Melanocyte of skin (primary cell): ENCODE data around the gene PEX11A. TPM values are rescaled to one million over a fixed set of nuclear protein-coding genes. Genes with fewer than 3 reads are reported as not detected.

ENCODE experiments used
- small RNA-seq, 2 donors: library from RNA; depleted of rRNA; stranded (forward); fragments of <200 nt; gene quantifications; one replicate each; pipeline ENCODE3, GENCODE V24; 2012
- total RNA-seq, 2 donors: library from RNA; depleted of rRNA; stranded (reverse); fragments of >200 nt; gene quantifications; 2 replicates each; pipeline ENCODE4 v1.2.3, GENCODE V29; 2012

The PEX11A gene, protein sequence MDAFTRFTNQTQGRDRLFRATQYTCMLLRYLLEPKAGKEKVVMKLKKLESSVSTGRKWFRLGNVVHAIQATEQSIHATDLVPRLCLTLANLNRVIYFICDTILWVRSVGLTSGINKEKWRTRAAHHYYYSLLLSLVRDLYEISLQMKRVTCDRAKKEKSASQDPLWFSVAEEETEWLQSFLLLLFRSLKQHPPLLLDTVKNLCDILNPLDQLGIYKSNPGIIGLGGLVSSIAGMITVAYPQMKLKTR
- total RNA-seq: 1 to 10 TPM; 6.3 to 6.9 TPM

DNA sequence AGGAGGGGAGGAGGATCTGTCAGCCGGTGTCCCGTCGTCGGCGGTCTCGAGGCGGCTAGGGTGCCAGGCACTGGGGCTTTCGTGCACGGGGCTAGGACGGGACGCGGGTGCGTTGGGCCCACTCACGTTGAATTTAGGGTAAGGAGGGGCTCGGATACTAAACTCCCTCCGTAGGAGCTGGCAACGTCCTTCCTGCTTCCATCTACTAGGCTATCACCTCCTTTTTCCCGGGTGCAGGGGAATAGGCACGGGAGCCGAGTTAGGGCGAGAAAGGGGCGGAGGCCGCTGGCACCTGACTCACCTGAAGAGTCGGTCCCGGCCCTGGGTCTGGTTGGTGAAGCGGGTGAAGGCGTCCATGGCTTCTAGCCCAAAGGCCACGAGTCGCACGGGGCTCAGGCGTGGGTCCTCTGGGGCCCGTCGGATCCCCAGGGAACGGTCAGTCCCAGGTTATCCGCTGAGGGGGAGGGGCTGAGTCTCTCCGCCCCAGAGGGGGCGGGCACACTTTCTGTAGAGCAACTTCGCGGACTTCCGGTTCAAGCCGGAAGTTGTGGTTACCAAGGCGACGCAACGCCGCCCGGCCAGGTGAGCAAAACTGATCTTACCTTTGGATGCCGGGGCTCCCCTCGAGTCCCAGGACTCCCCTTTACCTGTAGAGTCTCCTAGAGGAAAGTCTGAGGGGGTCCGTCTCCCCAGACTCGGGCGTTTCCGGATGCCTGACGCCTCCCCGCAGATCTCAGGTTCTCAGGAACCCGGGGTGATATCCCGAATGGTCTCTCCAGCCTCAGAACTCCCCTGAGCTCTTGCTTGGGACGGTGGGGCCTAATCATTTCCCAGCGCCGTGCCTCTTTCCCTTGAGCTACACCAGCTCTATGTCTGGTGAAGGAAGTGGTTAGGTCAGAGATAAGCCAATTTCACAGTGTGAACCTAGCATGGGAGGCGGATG, at the start of gene PEX11A, which contains the start of gene WDR93:
TSS of gene PEX11A (minus strand) at position 479 of the 943 bp plus-strand sequence. CDS start at position 357, 122 bp downstream.
TSS of gene WDR93 (plus strand) at position 536 of the 943 bp plus-strand sequence. CDS start 10,936 bp downstream, outside the sequence.

DNA sequence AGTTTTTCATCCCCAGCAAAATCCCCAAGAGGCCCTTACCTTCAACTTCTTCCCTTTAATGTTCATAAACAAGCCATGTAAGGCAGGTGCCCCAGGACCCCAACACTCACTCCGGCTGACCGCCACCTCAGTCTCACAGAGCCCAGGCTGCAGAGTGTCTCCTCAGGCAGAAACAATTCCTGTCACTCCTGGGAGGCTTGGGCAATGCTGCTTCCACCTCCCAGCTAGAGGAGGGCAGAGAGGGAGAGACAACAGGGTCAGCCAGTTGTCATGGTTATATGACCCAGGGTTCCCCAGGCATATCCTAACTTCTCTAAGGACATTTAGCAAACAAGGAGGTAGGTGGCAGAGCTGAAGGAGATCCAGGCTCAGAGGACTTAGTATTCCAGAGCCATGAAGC, 11.3 kb downstream of the PEX11A start, which contains the start of gene PLIN1:
TSS of gene PLIN1 (minus strand) at position 156 of the 400 bp plus-strand sequence. CDS start 1,878 bp downstream, outside the sequence.

DNA sequence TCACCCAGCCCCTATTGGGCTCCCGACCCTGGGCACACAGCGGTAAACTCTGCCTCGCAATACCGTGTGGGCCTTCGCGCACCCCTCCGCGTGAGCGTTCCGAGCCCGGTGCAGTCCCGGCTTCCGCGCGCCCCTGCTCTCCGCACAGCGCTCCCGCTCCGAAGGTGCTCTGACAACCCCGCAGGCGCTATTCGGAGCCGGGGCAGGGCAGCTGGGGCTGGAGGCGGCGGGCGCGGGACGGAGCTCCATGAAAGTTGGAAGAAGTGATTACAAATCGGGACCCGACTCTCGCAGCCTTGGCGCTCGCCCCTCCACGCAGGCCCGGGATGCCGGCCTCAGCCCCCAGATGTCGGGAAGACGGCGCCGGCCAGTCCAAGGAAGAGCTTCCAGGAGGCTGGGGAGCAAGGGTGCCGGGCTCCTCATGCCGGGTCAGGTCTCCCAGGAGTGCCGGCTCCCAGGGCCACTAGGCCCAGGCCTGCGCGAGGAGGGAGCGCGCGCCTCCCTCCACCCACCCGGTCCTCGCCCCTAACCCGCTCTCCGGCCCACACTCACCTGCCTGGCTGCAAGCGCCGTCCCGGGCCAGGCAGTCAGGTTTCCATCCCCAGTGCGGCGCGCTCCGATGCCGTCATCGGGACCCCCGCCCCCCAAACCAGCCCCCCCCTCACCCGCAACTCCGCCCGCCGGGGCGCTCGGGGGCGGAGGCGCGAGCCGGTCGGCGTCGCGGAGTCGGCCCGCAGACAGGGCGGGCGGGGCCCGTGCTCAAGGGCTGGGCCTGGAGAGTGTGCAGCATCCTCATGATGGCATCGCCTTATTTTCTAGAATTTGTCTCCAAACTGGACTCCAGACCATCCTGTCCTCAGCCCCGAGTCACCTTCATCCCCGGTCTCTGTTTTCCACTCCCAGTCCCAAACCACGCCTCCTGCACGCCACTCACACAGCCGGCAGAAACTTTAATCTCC, 35.4 kb downstream of the PEX11A start, which contains the start of gene KIF7:
TSS of gene KIF7 (minus strand) at position 621 of the 959 bp plus-strand sequence. CDS start 2,537 bp downstream, outside the sequence.

Small RNA genes lying within 50 kb of the gene (small RNA-seq; reads per million reads assigned to genes)
- 0.04 to 0.52 reads per million in 2 donors for gene RNU6-132P

Other genes with a start within 250 kb of the PEX11A start
- gene RHCG, start 194.2 kb downstream of the PEX11A start, total RNA-seq: under 1 TPM in 1 of 2 donors, not detected in 1; 0.69 TPM
- gene TICRR, start 115.3 kb downstream of the PEX11A start, total RNA-seq: 10 to 100 TPM in 1 of 2 donors, 1 to 10 TPM in 1; 5.2 to 12.0 TPM
- gene KIF7, start 35.3 kb downstream of the PEX11A start, total RNA-seq: 1 to 10 TPM; 3.8 to 5.7 TPM
- not detected for gene PLIN1, start 11.4 kb downstream of the PEX11A start, total RNA-seq
- gene WDR93, start 57 bp upstream of the PEX11A start, total RNA-seq: under 1 TPM; under 0.01 TPM
- under 1 TPM; 0.34 to 1.00 TPM for gene MESP1, start 60.5 kb upstream of the PEX11A start, total RNA-seq
- not detected for gene MESP2, start 85.6 kb upstream of the PEX11A start, total RNA-seq
- 1 to 10 TPM; 1.7 to 5.0 TPM for gene ANPEP, start 124.1 kb upstream of the PEX11A start, total RNA-seq
- gene AP3S2, start 203.2 kb upstream of the PEX11A start, total RNA-seq: 10 to 100 TPM; 69.2 to 72.9 TPM
- gene ARPIN, start 222.2 kb upstream of the PEX11A start, total RNA-seq: 10 to 100 TPM; 17.2 to 19.6 TPM